Smooth muscle cell (in vitro differentiated cells): ENCODE measurements around the gene BBS4. TPM values are rescaled to one million over a fixed set of nuclear protein-coding genes. Genes with fewer than 3 reads are reported as not detected.
"Not testable (repeated sequence)": the region's sequence is repeated elsewhere in the genome, so short reads cannot be mapped to it uniquely, and the experiment has no call there.

Source experiments
- DNase-seq: peaks from one replicate; lab custom pipeline; 2025; ENCODE audit not compliant: unreplicated experiment; lab: John Stamatoyannopoulos, UW
- H2AFZ ChIP-seq: fragments of 200-600 bp; sonication (generic); 2 replicates; pipeline ENCODE4 v1.6.0; 2016; ENCODE audit warnings: antibody characterized with exemption, low read depth, mild to moderate bottlenecking
- H3F3A ChIP-seq: fragments of 200-600 bp; sonication (generic); 2 replicates; pipeline ENCODE4 v1.6.0; 2017; ENCODE audit warnings: antibody characterized with exemption, low read depth
- H3K27ac ChIP-seq: fragments of 200-600 bp; sonication (generic); 2 replicates; pipeline ENCODE4 v1.5.1; 2016; ENCODE audit warnings: low read depth, mild to moderate bottlenecking
- H3K27me3 ChIP-seq: fragments of 200-600 bp; sonication (generic); 2 replicates; pipeline ENCODE4 v1.6.1; 2016; ENCODE audit warnings: low read depth, mild to moderate bottlenecking
- H3K36me3 ChIP-seq: fragments of 200-600 bp; sonication (generic); 2 replicates; pipeline ENCODE4 v1.5.1; 2016; ENCODE audit warnings: low read depth
- H3K4me1 ChIP-seq: fragments of 200-600 bp; sonication (generic); 2 replicates; pipeline ENCODE4 v1.5.1; 2016; ENCODE audit warnings: low read depth
- H3K4me2 ChIP-seq: fragments of 200-600 bp; sonication (generic); 2 replicates; pipeline ENCODE4 v1.6.0; 2016; ENCODE audit warnings: mild to moderate bottlenecking
- H3K4me3 ChIP-seq: fragments of 200-600 bp; sonication (generic); 2 replicates; pipeline ENCODE4 v1.5.1; 2016; ENCODE audit warnings: mild to moderate bottlenecking
- H3K79me2 ChIP-seq: fragments of 200-600 bp; sonication (generic); 2 replicates; pipeline ENCODE4 v1.6.0; 2016; ENCODE audit warnings: low read depth, mild to moderate bottlenecking
- H3K9ac ChIP-seq: fragments of 200-600 bp; sonication (generic); 2 replicates; pipeline ENCODE4 v1.6.0; 2016; ENCODE audit warnings: low read depth
- H3K9me3 ChIP-seq: fragments of 200-600 bp; sonication (generic); replicated peaks from 2 replicates; pipeline ENCODE4 v1.5.1; 2016; ENCODE audit warnings: low read depth
- H4K20me1 ChIP-seq: fragments of 200-600 bp; sonication (generic); 2 replicates; pipeline ENCODE4 v1.6.0; 2016; ENCODE audit warnings: low read depth
- CTCF ChIP-seq: fragments of 200-600 bp; sonication (generic); IDR thresholded peaks from 2 replicates; pipeline ENCODE4 v1.5.1; 2017; ENCODE audit warnings: borderline replicate concordance, mild to moderate bottlenecking, antibody characterized with exemption; ENCODE audit not compliant: insufficient read depth, poor library complexity, severe bottlenecking
- WGBS: methylation state at CpG from one replicate; pipeline ENCODE4 v1.1.7; 2016; ENCODE audit warnings: low lambda C conversion rate; 5-methylcytosine and 5-hydroxymethylcytosine counted together
- polyA plus RNA-seq: library from polyadenylated mRNA; unstranded; fragments of >200 nt; fragmentation: Nextera tagmentation; extraction: Ambion mirVana; gene quantifications from 2 replicates; pipeline ENCODE4 v1.2.1, GENCODE V29; 2016
- total RNA-seq: library from RNA; depleted of rRNA; stranded (reverse); fragments of >200 nt; gene quantifications from 2 replicates; pipeline ENCODE4 v1.2.3, GENCODE V29; 2014

BBS4 gene
- total and polyA plus RNA-seq, 2 experiments from 2014 or later, result 23.0 to 88.2 TPM

GRCh38 chr15:72661081-72661480, 24.9 kb upstream of the BBS4 start:
- H3K4me1 ChIP-seq, H3K4me2 ChIP-seq: not testable (repeated sequence)

GRCh38 chr15:72663931-72664330, 22.1 kb upstream of the BBS4 start:
- H3K9ac ChIP-seq, H3K36me3 ChIP-seq, H3K4me2 ChIP-seq, H3K27me3 ChIP-seq, H3F3A ChIP-seq, H3K9me3 ChIP-seq, H3K79me2 ChIP-seq, H3K27ac ChIP-seq, DNase-seq, H3K4me3 ChIP-seq, H4K20me1 ChIP-seq, H3K4me1 ChIP-seq, H2AFZ ChIP-seq: not testable (repeated sequence)
- WGBS, result no CpG with 5 or more reads among the region's 8 CpGs

More at GRCh38 chr15:72661081-72661480, 24.9 kb upstream of the BBS4 start:
- H3K79me2 ChIP-seq, H2AFZ ChIP-seq, H4K20me1 ChIP-seq, H3K9ac ChIP-seq, H3K27me3 ChIP-seq, H3K9me3 ChIP-seq, H3K27ac ChIP-seq, H3K36me3 ChIP-seq, H3K4me3 ChIP-seq, H3F3A ChIP-seq, DNase-seq: not testable (repeated sequence)
- WGBS, result 89% methylated on average over 9 of the region's 10 CpGs

- not testable (repeated sequence) for H3K79me2 ChIP-seq, H3K9ac ChIP-seq, H3K9me3 ChIP-seq, H4K20me1 ChIP-seq, DNase-seq, H3F3A ChIP-seq, H3K36me3 ChIP-seq, H3K4me1 ChIP-seq, H3K27ac ChIP-seq, H3K4me3 ChIP-seq, H2AFZ ChIP-seq, H3K27me3 ChIP-seq, H3K4me2 ChIP-seq
- WGBS, result 82% methylated on average over 4 of the region's 11 CpGs
Measured at GRCh38 chr15:72665706-72666105, 20.3 kb upstream of the BBS4 start.

GRCh38 chr15:72669803-72670202, 16.2 kb upstream of the BBS4 start:
- H3F3A ChIP-seq, H3K9ac ChIP-seq, H3K4me1 ChIP-seq, H3K27me3 ChIP-seq, H2AFZ ChIP-seq, H4K20me1 ChIP-seq, H3K36me3 ChIP-seq, H3K9me3 ChIP-seq, H3K4me3 ChIP-seq, H3K4me2 ChIP-seq, H3K27ac ChIP-seq, DNase-seq, H3K79me2 ChIP-seq: not testable (repeated sequence)
- WGBS, result 91% methylated on average over 5 of the region's 6 CpGs

- peak overlapping the region; percentile 78 for H2AFZ ChIP-seq
- not testable (repeated sequence) for H3K4me1 ChIP-seq, H3K9ac ChIP-seq, H3K27ac ChIP-seq, H3K9me3 ChIP-seq, H3K27me3 ChIP-seq, H3K36me3 ChIP-seq, H4K20me1 ChIP-seq, H3K79me2 ChIP-seq, H3F3A ChIP-seq, DNase-seq
- TF ChIP-seq CTCF, result peak; percentile 67
- H3K4me3 ChIP-seq, result peak overlapping the region; percentile 42
- peak overlapping the region; percentile 83 for H3K4me2 ChIP-seq
- WGBS, result 10% methylated on average over 8 of the region's 8 CpGs
Measured at GRCh38 chr15:72670656-72671352, 15.2 kb upstream of the BBS4 start.
